Activated CD8-positive, alpha-beta memory T cell treated with anti-CD3 and anti-CD28 coated beads, Interleukin-2, amount 50 U/mL, for 4 hours (primary cell): ENCODE data around the gene CPPED1.

Experiments
- DNase-seq: peaks from one replicate; pipeline ENCODE4 v3.0.0-alpha.2; 2020

Gene CPPED1

GRCh38 chr16:12678983-12679382 lies 124.7 kb downstream of the CPPED1 start:
- DNase-seq: no peak

- no peak for DNase-seq
Measured at GRCh38 chr16:12677502-12677901, 126.2 kb downstream of the CPPED1 start.

- DNase-seq: no peak
Measured at GRCh38 chr16:12675852-12676251, 127.8 kb downstream of the CPPED1 start.

GRCh38 chr16:12675046-12675445 lies 128.6 kb downstream of the CPPED1 start:
- no peak for DNase-seq

GRCh38 chr16:12674524-12674923 lies 129.2 kb downstream of the CPPED1 start:
- DNase-seq: no peak

GRCh38 chr16:12674071-12674470 lies 129.6 kb downstream of the CPPED1 start:
- DNase-seq: no peak

- DNase-seq: no peak
Measured at GRCh38 chr16:12673466-12673865, 130.2 kb downstream of the CPPED1 start.

GRCh38 chr16:12672986-12673385 lies 130.7 kb downstream of the CPPED1 start:
- DNase-seq: no peak

GRCh38 chr16:12669908-12670307 lies 133.8 kb downstream of the CPPED1 start:
- no peak for DNase-seq

GRCh38 chr16:12667909-12668308 lies 135.8 kb downstream of the CPPED1 start:
- DNase-seq: no peak

- no peak for DNase-seq
Measured at GRCh38 chr16:12664164-12664733, 139.4 kb downstream of the CPPED1 start.

- no peak for DNase-seq
Measured at GRCh38 chr16:12661656-12662172, 142.0 kb downstream of the CPPED1 start.

GRCh38 chr16:12659871-12660270 lies 143.8 kb downstream of the CPPED1 start:
- DNase-seq: no peak

- no peak for DNase-seq
Measured at GRCh38 chr16:12658506-12658905, 145.2 kb downstream of the CPPED1 start.

- no peak for DNase-seq
Measured at GRCh38 chr16:12655537-12655936, 148.2 kb downstream of the CPPED1 start.

GRCh38 chr16:12653820-12654392 lies 149.8 kb downstream of the CPPED1 start:
- DNase-seq: no peak

- DNase-seq: no peak
Measured at GRCh38 chr16:12652924-12653323, 150.8 kb downstream of the CPPED1 start.

GRCh38 chr16:12651765-12652512 lies 151.7 kb downstream of the CPPED1 start:
- DNase-seq: no peak

- no peak for DNase-seq
Measured at GRCh38 chr16:12649356-12649755, 154.3 kb downstream of the CPPED1 start.

GRCh38 chr16:12646490-12647274 lies 157.0 kb downstream of the CPPED1 start:
- DNase-seq: peak; percentile 29

GRCh38 chr16:12646098-12646489 lies 157.6 kb downstream of the CPPED1 start:
- DNase-seq: no peak

GRCh38 chr16:12643034-12643455 lies 160.6 kb downstream of the CPPED1 start:
- DNase-seq: no peak

GRCh38 chr16:12639044-12639443 lies 164.6 kb downstream of the CPPED1 start:
- no peak for DNase-seq
